IPS-20b (cell line): ENCODE data around the gene ING2.
"Not testable (repeated sequence)": the region's sequence is repeated elsewhere in the genome, so short reads cannot be mapped to it uniquely, and the experiment has no call there.

Source experiments
- H3K27ac ChIP-seq: one replicate; pipeline ENCODE4 v1.5.1; 2013; ENCODE audit warnings: low read length
- H3K27me3 ChIP-seq: 2 replicates; pipeline ENCODE4 v1.6.1; 2013; ENCODE audit warnings: mild to moderate bottlenecking, low read length, inconsistent platforms; ENCODE audit not compliant: insufficient read depth
- H3K36me3 ChIP-seq: 2 replicates; pipeline ENCODE4 v1.6.1; 2013; ENCODE audit warnings: low read depth, mild to moderate bottlenecking, inconsistent platforms, low read length, moderate library complexity; ENCODE audit not compliant: insufficient read depth
- H3K4me1 ChIP-seq: 2 replicates; pipeline ENCODE4 v1.6.1; 2013; ENCODE audit warnings: mild to moderate bottlenecking, control low read depth, inconsistent platforms, low read length, moderate library complexity; ENCODE audit not compliant: insufficient read depth
- H3K4me3 ChIP-seq: 2 replicates; pipeline ENCODE4 v1.5.1; 2013; ENCODE audit warnings: mild to moderate bottlenecking, low read length, inconsistent platforms
- H3K9ac ChIP-seq: 2 replicates; pipeline ENCODE4 v1.6.1; 2013; ENCODE audit warnings: low read depth, mild to moderate bottlenecking, inconsistent platforms, low read length, moderate library complexity
- H3K9me3 ChIP-seq: 2 replicates; pipeline ENCODE4 v1.6.1; 2013; ENCODE audit warnings: mild to moderate bottlenecking, low read depth, low read length, inconsistent platforms; ENCODE audit not compliant: insufficient read depth

Gene ING2

DNA sequence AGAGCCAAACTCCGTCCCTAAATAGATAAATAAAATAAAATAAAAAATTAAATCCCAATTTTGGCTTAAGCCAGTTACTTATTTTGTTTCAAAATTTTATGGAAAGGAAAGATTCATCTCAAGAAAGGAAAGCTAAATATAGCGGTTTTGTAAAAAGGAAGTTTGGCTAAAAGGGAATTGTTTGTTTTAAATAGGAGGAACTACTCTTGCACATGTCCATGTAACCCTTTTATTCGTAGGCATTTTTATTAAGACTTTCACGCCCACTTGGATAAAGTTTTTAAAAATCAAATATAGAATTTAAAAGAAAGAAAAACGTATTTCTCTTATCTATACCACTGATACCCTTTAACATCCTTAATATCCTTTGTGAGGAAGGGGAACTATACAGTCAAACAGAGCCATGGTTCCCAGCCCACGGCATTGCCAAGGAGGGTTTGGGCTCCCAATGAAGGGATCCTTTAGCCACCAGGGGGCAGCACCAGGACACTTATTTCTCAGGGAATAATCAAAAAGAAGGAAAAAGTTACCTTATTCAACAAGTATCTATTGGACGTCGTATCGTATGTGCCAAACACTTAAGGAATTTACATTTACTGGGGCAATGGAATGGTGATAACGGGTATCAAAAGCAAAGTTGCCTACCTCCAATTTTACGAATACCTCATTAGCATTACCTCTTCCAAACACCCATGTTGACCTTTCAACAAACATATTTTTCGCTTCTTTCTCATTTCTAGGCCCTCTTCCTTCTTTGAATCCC is 32.7 kb upstream of the ING2 start:
- no peaks in the 10 kb centered on the region; the same call in 1 of the 2 replicates for H3K4me1 ChIP-seq
- H3K9ac ChIP-seq, result no peak overlapping the region
- H3K27ac ChIP-seq, result no peak overlapping the region
- no peaks in the 10 kb centered on the region for H3K27me3 ChIP-seq
- H3K4me3 ChIP-seq, result 0 out of 2 replicates have a peak overlapping the region, but pooled peaks have one; percentile 24
- no peaks in the 10 kb centered on the region for H3K9me3 ChIP-seq
- no peaks in the 10 kb centered on the region for H3K36me3 ChIP-seq

DNA sequence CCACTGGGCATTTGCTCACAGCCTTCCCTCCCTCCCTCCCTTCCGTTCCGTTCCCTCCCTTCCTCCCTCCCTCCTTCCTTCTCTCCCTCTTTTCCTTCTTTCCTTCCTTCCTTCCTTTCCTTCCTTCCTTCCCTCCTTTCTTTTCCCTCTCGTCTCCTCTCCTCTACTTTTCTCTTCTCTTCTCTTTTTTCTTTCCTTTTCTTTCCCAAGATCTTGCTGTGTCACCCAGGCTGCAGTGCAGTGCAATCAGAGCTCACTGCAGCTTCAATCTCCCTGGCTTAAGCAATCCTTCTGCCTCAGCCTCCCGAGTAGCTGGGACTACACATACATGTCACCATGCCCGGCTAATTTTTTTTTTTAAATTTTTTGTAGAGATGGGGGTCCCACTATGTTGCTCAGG is 26.7 kb upstream of the ING2 start:
- Histone ChIP-seq H3K36me3 (no peaks in the 10 kb centered on the region), H3K4me3 (no peak overlapping the region), H3K27ac (no peak overlapping the region), H3K4me1 (no peaks in the 10 kb centered on the region; the same call in 1 of the 2 replicates), H3K27me3 (no peaks in the 10 kb centered on the region), H3K9me3 (no peaks in the 10 kb centered on the region), H3K9ac (no peak overlapping the region)

DNA sequence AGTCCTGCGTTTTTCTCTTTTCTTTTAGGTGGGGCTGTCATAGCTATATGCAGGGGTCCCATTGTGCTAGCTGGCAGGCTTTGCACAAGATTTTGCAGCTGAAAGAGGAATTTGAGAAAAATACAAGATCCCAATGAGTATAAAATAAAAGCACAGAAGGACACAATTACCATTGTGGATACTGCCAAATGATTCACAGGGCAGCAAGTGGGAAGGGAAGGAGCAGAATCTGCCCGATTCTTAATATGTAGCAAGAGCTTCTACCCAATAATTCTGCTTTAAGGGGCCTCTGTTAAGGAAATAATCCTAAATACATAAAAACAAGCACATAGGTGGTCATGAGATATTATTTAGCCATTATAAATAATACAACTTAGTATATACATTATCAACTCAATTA is 25.9 kb upstream of the ING2 start:
- no peaks in the 10 kb centered on the region for H3K4me1 ChIP-seq
- no peak overlapping the region for H3K27ac ChIP-seq
- no peak overlapping the region for H3K4me3 ChIP-seq
- no peaks in the 10 kb centered on the region for H3K27me3 ChIP-seq
- no peak overlapping the region for H3K9ac ChIP-seq
- H3K36me3 ChIP-seq, result no peaks in the 10 kb centered on the region
- H3K9me3 ChIP-seq, result no peaks in the 10 kb centered on the region

DNA sequence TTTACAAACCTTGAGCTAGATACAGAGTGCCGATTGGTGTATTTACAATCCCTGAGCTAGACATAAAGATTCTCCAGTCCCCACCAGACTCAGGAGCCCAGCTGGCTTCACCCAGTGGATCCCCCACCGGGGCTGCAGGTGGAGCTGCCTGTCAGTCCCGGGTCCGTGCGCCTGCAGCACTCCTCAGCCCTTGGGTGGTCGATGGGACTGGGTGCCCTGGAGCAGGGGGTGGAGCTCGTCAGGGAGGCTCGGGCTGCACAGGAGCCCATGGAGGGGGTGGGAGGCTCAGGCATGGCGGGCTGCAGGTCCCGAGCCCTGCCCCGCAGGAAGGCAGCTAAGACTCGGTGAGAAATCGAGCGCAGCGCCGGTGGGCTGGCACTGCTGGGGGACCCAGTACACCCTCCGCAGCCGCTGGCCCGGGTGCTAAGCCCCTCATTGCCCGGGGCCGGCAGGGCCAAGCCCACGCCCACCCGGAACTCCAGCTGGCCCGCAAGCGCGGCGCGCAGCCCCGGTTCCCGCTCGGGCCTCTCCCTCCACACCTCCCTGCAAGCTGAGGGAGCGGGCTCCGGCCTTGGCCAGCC is 22.3 kb upstream of the ING2 start:
- not testable (repeated sequence) for H3K27ac ChIP-seq, H3K27me3 ChIP-seq, H3K9ac ChIP-seq, H3K4me1 ChIP-seq, H3K9me3 ChIP-seq, H3K4me3 ChIP-seq, H3K36me3 ChIP-seq

DNA sequence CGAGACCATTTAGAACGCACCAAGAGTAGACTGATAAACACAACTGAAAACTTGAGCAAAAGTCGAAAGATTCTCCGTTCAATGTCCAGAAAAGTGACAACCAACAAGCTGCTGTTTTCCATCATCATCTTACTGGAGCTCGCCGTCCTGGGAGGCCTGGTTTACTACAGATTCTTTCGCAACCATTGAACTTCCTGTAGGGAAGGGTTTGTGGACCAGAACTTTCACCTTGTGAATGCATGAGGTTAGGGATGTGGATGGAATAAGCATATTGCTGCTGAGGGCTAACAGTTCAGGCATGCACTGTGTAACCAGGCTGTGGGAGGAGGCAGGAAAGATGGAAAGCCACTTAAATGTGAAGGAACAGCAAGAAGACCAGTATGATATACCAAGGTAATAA is 20.9 kb upstream of the ING2 start:
- Histone ChIP-seq H3K9ac (no peak overlapping the region), H3K4me3 (no peak overlapping the region), H3K27me3 (no peaks in the 10 kb centered on the region), H3K4me1 (no peaks in the 10 kb centered on the region), H3K27ac (no peak overlapping the region), H3K9me3 (no peaks in the 10 kb centered on the region), H3K36me3 (no peaks in the 10 kb centered on the region)

DNA sequence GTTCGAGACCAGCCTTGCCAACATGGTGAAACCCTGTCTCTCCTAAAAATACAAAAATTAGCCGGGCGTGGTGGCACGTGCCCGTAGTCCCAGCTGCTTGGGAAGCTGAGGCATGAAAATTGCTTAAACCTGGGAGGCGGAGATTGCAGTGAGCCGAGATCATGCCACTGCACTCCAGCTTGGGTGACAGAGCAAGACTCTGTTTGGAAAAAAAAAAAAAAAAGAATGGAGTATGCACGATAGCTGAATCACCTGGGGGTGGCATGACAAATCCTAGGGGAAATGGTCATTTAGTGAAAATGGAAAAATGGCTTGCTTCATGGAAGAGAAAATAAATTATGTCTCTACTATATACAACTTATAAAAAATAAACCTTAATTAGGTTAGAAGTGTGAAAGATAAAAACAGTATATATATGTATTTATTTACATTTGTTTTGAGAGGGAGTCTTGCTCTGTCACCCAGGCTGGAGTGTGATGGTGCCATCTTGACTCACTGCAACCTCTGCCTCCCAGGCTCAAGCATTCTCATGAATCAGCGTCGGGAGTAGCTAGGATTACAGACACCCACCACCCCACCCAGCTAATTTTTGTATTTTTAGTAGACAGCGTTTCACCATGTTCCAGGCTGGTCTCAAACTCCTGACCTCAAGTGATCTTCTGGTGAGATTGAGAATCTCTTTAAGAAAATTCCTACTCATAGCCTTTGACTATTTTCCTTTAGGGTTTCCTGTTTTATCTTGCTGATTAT is 19.3 kb upstream of the ING2 start:
- H3K4me3 ChIP-seq, result no peak overlapping the region
- no peaks in the 10 kb centered on the region for H3K9me3 ChIP-seq
- no peaks in the 10 kb centered on the region for H3K36me3 ChIP-seq
- H3K9ac ChIP-seq, result no peak overlapping the region
- no peak overlapping the region for H3K27ac ChIP-seq
- no peaks in the 10 kb centered on the region for H3K27me3 ChIP-seq
- H3K4me1 ChIP-seq, result no peaks in the 10 kb centered on the region

DNA sequence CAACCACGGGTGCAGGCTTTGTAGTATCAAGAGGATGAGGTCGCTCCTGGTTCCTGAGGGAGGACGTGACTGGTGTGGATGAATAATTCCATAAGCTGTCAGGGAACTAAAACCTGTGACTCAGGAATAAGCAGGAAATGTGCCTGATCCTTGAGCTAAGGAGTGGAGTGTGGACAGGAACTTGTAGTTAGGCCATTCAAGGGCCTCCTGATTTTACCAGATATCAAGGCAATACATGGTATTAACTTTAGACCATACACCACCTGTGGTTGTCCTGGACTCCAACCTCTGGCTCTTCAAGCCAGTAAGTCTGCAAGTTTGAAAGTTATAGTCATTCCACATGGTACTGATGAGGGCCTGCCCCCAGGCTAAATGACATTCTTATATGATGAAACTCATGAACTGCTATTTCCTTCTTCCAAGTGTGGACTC is 12.1 kb upstream of the ING2 start:
- Histone ChIP-seq H3K9me3 (no peaks in the 10 kb centered on the region), H3K27ac (no peak overlapping the region), H3K4me1 (no peaks in the 10 kb centered on the region), H3K27me3 (no peaks in the 10 kb centered on the region), H3K9ac (no peak overlapping the region), H3K36me3 (peaks cover 8% of the 10 kb centered on the region; the same call in 1 of the 2 replicates), H3K4me3 (no peak overlapping the region)

DNA sequence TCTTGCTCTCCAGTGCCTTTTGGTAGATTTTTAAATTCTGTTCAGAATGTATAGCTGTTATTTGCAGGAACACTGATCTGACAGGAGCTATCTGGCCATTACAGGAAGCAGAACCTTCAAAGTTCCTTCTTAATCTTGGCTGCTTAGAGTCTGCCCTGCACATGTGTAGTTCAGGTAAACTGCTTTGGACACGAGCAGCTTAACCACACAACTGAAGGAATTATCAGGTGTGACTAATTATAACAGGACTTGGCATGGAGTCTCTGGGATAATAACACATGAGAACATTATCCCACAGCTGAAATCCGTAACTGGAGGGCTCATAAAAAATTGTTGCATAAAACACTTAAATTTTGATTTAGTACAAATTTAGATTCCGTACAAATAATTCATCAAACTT is 11.6 kb upstream of the ING2 start:
- Histone ChIP-seq H3K4me3 (no peak overlapping the region), H3K27ac (no peak overlapping the region), H3K9ac (no peak overlapping the region), H3K4me1 (no peaks in the 10 kb centered on the region), H3K9me3 (no peaks in the 10 kb centered on the region), H3K36me3 (peaks cover 8% of the 10 kb centered on the region; the same call in 1 of the 2 replicates), H3K27me3 (no peaks in the 10 kb centered on the region)

DNA sequence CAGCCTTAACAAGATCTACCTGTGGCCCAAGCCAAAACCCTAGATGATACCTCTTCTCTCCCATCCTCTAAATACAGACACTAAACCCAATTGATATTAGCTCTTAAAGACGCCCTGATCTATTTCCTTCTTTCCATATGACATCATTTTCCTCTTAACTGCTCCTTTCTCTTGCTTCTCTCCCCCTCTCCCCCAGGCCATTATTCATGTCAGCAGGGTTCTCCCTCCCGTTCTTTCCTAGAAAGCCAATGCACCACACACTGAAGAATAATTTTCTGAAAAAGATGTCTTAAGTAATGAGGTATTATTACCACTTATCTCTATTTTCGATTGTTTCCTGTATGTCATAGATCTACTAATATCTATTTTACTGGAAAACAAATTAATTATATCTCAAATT is 9.7 kb upstream of the ING2 start:
- Histone ChIP-seq H3K27ac (no peak overlapping the region), H3K9ac (no peak overlapping the region), H3K36me3 (peaks cover 8% of the 10 kb centered on the region; the same call in 1 of the 2 replicates), H3K4me3 (no peak overlapping the region), H3K4me1 (no peaks in the 10 kb centered on the region), H3K9me3 (no peaks in the 10 kb centered on the region), H3K27me3 (no peaks in the 10 kb centered on the region)

DNA sequence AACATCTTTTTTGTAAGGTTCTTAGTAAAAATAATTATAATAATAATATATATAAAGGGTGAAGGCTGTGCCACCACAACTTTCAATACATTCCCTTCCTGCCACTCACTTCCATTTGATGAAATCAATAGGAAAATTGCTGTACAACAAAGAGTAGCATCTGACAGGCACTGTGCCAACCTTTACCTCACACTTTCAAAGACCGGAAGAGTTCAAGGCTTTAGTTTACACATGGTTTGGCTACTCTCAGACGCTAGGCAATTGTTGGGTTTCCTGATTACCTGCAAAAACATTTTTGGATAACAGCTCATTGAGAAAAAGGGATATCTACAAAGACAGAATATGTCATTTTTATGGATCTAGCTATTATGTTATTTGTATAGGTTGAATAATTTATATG is 5.5 kb upstream of the ING2 start:
- no peak overlapping the region for H3K27ac ChIP-seq
- H3K9me3 ChIP-seq, result no peaks in the 10 kb centered on the region
- H3K9ac ChIP-seq, result no peak overlapping the region
- H3K27me3 ChIP-seq, result no peaks in the 10 kb centered on the region
- H3K36me3 ChIP-seq, result 0 out of 2 replicates have a peak, but pooled peaks cover under 1% of the 10 kb centered on the region
- H3K4me3 ChIP-seq, result no peak overlapping the region
- H3K4me1 ChIP-seq, result peaks cover 4% of the 10 kb centered on the region

DNA sequence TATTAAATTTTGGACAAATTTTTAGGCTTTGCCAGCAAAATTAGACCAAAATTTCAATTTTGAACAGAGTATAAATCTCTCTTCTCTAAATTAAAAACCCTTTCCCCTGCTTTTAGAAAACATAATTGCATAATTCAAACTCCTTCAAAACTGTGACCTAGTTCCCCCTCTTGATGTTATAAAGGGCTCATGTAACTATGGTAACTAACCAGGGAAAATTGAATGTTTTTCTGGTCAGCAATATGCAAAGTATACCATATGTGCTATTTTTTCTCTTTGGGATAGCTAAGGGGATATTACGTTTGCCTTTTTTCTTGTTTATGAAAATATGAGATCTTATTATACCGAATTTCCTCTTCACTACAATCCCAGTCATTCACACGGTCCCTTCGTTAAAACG is 5.1 kb upstream of the ING2 start:
- Histone ChIP-seq H3K27me3 (no peaks in the 10 kb centered on the region), H3K27ac (no peak overlapping the region), H3K36me3 (no peaks in the 10 kb centered on the region), H3K9me3 (no peaks in the 10 kb centered on the region), H3K4me3 (no peak overlapping the region), H3K4me1 (peaks cover 4% of the 10 kb centered on the region), H3K9ac (no peak overlapping the region)
